DMS153 (cell line): ENCODE results near the gene APRT.
"Not testable (repeated sequence)": the region's sequence is repeated elsewhere in the genome, so short reads cannot be mapped to it uniquely, and the experiment has no call there.

Experiments used
- DNase-seq: peaks from one replicate; lab custom pipeline; 2025; lab: John Stamatoyannopoulos, UW

Gene APRT

DNA sequence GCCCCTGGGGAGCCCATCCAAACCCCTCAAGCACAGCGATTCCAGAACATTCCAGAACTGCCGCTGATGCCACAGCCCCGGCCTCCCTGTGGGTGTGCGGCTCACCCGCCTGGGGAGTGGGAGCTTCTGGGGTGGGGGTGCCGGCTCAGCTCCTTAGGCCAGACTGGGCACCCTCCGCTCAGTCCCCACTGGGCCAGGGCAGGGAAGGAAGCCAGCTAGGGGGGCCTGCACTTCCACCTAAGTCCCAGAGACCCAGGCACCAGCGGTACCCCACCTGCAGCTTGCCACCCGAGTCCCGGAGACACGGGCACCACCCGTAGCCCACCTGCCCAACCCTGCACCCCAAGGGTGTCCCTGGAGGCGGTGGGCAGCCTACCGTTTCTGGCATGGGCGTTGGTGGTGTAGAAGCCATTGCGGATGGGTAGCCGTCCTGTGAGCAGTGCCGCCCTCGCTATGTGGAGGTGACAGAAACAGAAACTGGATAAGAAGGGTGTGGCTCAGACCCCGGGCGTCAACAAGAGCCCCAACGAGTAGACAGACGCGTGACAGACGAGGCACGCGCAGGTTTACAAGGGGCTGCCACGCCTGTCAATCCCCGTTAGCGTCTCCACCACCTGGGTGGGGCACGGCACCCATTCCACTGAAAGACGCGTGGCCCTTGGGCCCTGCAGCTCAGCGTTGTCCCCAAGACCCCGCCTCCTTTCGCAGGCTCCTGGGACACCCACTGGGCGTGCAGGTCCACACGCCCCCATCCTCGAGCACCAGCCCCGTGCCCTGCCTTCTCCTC, 30.0 kb upstream of the APRT start:
- DNase-seq = no peak

DNA sequence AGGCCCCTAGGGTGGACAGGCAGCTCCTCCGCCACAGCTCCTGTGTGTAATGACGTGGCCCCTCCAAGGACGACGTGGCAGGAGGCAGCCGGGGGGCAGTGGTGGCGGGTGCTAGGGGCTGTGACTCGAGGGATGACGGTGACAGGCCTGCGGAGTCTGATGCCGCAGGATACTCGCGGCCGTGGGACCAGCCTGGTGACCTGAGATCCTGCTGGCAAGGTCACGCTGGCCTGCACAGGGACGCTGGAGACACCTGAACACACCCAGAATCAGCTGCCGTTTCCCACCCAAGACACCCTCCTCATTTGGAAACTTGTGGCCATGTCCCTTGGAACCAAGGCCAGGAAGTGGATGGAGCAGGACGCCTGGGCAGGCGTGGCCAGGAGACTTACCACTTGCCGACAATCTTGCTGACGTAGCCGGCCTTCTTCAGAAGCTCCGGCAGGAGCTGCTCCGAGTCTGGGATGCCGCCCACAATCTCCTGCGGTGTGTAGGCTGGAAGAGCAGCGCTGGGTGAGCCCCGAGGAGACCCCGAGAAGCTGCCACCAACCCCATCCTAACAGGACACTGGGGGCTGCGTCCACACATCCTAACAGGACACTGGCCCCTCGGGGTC, 29.0 kb upstream of the APRT start:
- no peak for DNase-seq

DNA sequence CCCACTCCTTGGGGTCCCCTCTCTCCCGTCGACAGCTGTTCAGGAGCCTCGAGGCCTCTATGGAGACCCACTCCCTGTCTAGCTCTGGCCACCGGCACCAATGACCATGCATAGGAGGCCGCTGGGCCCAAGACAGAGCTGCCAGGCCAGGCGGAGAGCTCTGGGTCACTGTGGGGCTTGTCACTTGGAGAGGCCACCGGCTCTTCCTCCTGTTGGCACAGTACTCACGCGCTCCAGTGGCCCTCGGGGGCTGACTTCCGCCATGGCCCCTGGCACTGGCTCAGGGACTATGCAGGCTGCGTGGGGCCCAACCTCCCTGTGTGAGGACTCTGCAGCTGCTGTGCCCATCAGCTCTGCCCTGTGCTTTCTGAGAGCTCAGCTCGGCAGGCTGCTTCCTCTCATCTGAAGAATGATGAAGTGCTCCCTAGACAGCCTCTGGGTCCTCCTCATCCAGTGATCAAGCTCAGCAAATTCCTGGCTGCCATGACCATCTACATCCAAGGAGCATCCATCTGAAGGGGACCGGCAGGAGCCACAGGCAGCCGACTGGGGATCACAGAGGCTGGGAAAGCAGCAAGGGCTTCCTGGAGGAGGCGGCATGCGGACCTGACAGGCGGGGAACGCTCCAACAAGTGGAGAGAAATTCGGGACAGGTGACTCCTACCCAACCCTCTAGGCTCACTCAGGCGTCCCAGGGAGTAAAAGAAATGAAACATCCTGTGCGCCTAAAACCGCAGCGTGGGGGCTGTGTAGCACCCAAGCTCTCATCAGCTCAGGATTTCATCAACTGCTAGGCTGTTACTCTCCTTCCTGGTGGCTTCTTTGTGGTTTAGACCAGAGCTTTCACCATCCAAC, 28.2 kb upstream of the APRT start:
- DNase-seq = no peak

DNA sequence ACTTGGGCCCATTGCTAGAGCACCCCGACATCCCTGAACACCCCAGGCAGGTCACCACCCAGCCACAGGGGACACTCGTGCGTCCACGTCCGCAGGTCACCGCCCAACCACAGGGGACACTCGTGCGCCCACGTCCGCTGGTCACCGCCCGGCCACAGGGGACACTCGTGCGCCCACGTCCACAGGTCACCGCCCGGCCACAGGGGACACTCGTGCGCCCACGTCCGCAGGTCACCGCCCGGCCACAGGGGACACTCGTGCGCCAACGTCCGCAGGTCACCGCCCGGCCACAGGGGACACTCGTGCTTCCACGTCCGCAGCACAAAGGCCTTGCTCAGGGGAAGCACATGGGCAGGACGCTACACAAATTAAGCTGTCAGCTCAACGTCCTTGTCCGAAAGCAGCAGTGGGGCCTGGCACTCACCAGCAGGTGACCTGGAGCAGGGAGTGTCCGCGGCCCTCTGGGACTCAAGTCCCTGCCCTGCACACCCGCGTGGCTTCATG, 27.4 kb upstream of the APRT start:
- no peak for DNase-seq

DNA sequence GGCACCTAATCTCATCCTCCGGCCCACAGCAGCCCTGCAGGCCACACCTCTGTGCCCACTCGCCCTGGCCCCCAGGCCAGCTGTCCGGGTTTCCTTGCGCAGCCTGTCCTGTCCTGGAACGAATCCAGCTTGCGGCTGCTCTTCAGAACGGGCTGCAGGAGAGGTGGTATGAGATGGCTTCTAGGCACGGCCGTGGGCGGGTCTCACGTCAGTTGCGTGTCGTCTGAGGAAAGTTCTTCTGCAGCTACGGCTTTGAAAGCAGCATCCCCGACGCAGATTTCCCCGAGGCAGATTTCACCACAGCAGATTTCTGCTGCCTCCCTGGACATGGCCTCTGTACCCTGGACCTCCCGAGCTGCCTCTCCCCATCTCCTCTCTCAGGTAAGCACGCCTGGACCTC, 26.8 kb upstream of the APRT start:
- DNase-seq = no peak

DNA sequence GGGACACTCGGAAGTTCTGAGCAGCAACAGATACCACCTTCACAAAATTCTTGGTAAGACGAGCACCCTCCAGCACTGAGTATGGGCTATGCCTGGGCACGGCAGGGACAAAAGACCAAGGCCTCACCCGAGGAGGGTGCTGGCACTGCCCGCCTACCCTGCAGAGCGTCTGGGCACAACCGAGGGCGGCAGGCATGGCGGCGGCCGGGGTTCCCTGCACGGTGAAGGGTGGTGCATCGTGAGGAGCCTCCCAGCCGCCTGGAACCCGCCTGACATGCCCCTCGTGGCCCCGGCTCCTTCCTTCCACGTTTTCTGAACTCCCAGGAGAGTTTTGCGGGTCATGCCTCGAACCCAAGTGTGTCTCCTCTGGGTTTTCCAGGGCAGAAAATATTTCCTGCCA, 26.1 kb upstream of the APRT start:
- no peak for DNase-seq

DNA sequence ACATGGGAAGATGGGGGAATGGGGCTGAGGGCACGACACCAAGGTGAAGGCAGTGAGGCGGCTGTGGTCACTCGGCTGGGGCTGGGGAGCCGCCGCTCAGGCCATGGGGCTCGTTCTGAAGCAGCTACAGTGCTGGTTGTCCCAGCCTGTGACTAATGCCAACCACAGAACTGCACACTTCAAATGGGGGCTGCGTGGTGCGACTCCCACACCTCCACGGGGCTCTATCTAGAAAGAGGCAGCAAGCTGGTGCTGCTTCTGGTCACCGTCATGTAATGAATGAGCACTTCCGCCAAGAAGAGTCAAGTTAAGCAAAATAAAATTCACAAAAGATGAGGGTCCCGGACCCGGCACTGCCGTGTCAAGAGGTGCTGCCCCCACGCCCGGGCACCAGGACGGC, 25.1 kb upstream of the APRT start:
- DNase-seq = no peak

DNA sequence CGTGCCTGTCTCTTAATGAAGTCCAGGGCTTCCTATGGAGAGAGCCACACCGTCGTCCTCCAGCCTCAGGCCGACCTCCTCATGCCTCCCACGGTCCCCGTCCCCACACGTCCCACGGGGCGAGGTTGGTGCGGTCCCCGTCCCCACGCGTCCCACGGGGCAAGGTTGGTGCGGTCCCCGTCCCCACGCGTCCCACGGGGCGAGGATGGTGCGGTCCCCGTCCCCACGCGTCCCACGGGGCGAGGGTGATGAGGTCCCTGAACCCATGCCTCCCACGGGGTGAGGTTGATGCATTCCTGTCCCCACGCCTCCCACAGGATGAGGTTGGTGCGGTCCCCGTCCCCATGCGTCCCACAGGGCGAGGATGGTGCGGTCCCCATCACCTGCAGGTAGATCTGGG, 24.1 kb upstream of the APRT start:
- DNase-seq = no peak

DNA sequence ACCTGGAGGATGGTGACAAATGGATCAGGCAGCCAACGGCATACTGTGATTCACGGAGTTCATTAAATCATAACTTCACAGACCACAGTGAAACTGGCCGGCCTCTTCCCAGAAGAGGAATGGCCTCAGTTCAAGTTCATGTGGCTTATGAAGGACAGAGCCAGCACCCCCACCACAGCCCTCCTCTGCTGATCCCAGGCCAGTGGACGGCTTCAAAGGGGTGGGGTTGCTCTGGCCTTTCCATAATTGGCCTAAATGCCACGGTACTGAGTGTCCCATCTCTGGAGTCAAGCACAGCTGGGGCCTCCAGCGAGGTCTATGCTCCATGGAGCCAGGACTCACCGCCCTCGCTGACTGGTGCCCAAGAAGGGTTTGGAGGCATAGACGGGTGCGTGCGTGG, 23.7 kb upstream of the APRT start:
- DNase-seq = no peak

DNA sequence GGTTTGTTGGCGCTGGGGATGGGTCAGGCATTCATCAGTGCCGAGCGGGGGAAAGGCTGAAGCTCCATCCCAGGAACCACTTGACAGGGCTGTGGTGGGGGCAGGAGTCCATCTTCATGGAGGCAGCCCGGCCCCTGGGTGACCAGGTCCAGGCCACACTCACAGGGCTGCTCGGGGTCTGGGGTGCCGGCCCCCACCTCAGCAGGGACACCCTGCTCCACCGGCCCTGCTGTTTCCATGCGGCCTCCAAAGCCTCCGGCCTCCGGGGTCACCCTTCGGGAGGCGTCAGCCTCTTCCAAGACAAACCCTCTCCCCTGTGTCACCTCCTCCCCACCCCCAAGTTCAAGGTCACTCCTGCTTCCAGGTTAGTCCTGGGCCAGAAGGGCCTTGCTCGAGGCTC, 22.9 kb upstream of the APRT start:
- DNase-seq = no peak

DNA sequence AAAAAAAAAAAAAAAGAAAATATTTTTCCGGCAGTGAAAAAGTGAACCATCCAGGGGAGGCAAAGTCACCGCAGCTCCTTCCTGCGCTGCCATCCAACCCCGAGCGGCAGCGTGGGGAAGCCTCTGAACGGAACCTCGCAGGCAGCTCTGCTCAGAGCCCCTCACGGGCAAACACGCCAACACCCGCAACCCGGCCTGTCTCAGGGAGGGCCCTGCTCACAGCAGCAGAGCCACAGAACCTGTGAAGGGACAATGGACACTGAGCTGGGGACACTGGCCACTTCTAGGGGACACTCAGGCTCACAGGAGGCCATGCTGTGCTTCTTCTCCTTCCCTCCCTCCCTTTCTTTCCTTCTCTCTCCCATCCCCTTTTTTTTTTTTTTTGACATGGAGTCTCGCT, 21.4 kb upstream of the APRT start:
- no peak for DNase-seq

DNA sequence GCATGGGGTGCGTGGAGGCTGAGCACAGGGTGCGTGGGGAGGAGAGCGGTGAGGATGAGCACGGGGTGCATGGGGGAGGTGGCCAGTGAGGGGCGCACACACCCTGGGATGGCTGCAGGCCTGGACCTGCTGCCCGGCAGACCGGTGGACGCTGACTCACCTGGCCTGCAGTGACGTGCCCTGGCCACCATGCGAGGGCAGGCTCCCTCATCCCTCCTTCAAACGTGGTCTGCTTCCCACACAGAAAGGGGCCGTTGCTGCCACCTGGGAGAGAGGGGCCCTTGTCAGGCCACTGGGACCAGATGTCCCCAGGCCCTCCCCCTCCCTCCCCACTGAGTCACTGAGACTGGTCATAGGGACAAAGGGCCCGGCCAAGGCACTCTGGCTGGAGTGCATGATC, 20.1 kb upstream of the APRT start:
- DNase-seq = no peak

DNA sequence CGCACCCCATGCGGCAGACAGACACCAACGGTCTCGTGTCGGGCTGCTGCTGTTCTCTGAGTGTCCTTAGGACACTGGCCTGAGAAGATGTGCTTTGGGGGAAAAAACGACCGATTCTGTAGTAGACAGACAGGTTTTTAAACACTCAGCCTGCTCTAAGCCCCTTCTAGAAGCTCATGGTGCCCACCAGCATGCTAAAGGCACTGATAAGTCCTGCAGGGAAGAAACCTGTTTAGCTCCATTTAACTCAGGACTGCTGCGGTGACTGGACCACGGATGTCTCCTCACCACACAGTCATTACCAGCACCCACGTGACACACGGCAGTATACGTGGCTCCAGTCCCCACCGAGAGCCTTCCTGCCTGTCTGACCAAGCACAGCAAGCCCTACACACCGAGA, 19.1 kb upstream of the APRT start:
- DNase-seq = no peak

DNA sequence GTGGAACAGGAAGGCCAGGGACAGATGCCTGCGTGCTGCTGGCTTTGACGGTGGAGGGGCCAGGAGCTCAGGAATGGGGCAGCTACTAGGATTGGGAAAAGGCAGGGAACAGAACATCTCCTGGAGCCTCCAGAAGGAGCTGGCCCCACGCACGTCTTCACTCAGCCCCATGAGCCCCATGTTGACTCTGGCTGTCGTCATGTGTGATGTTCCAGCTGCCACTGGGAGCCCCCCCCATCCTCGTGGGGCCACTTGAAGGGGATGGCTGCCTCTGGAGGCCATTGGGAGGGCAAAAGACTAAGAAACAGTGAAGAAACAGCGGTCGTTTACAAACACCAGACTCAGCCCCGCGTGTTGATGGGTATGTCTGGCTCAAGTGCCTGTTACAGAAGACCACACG, 18.5 kb upstream of the APRT start:
- DNase-seq = no peak

DNA sequence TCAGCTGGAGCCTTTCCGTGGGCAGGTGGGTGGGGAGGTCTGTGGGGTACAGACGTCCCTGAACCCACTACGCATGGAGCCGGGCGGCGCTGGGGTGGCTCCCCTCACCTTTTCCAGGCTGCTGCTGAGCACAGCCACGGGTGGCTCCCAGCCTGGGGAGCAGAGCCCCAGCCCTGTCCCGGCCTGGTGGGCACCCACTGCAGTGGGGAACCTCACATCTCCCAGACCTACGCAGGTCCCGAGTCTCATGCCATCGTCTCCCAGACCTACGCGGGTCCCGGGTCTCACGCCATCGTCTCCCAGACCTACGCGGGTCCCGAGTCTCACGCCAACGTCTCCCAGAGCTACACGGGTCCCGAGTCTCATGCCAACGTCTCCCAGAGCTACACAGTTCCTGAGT, 17.0 kb upstream of the APRT start:
- no peak for DNase-seq

DNA sequence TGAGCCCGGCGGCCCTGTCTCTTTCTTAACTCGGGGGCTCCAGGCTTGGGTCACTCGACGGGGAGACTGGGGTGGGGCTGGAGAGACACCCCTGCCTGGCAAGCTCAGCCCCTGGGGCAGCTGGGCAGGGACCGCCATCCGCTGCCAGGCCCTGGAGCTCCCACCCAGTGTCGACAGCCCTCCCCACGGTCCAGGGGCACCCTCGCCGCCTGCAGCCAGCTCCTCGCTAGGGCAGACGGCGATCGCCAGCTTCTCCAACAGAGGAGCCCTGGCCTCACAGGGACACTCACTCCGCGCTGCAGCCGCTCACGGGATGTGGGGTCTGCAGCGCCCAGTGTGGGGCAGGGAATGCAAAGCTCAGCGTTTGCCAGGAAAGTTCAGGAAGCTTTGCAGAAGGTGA, 16.0 kb upstream of the APRT start:
- DNase-seq = no peak

DNA sequence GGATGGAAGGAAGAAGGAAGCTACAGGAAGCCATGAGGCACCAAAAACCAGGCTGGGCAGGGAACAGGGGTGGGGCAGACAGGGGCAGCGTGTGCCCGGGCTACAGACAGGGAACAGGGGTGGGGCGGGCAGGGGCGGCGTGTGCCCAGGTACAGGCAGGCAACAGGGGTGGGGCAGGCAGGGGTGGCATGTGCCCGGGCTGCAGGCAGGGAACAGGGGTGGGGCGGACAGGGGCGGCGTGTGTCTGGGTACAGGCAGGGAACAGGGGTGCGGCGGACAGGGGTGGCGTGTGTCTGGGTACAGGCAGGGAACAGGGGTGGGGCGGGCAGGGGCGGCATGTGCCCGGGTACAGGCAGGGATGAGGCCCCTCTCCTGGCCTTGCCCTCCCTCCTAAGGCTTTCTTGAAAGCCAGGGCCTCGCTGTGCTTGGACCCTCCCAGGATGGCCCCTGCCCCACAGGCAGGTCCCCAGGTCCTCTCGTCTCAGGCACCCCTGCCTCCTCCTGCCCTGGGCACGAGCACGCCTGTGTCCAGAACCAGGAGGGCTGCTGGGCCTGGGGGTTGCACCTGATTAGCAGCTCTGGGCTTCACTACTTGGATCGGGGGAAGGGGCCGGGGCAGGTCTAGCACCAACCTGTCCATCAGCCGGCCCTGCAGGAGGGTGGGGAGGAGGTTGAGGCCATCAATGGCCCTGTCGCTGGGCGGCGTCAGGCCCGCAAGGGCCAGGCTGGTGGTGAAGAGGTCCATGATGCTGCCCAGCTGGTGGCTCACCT, 14.5 kb upstream of the APRT start:
- no peak for DNase-seq

DNA sequence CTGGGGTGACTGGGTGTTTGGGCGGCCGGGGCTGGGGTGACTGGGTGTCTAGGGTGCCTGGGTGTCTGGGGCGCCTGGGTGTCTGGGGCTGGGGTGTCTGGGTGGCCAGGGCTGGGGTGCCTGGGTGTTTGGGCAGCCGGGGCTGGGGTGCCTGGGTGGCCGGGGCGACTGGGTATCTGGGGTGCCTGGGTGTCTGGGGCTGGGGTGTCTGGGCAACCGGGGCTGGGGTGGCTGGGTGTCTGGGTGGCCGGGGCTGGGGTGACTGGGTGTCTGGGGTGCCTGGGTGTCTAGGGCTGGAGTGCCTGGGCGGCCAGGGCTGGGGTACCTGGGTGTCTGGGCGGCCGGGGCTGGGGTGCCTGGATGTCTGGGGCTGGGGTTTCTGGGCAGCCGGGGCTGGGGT, 13.4 kb upstream of the APRT start:
- DNase-seq = no peak

DNA sequence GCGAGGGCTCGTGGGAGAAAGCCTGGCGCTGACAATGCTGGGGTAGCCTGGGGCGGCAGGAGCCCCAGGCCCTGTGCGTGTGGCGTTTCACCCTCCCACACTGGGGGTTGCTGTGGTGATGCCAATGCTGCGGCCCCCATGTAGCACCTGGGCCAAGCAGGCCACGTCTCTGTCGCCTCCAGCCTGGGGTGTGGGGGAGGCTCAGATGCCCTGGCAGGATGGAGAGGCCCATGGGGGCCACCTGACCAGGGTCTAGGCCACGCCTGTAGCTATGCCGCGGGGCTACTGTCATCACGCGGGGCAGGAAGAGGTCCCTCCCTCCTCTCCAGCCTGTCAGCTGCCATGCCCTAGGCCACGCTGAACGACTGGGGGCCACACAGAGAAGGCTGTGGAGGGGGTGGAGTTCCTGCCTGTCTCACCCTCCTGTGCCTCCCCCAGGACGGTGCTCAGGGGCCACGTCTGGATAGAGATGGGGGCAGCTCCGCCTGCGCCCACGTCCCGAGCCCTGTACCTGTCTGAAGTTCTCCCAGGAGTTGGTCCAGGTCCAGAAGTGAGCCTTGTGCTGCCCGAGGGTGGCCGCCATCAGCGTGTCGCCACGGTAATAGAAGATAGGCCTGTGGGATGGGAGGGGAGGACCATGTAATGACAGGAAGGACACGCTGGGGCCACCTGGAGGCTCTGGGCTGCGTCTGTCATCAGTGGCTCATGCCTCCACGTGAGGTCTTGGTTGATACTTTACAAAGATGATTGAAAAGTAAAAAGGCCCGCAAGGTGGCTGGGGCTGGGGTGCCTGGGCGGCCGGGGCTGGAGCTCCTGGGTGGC, 12.7 kb upstream of the APRT start:
- no peak for DNase-seq

DNA sequence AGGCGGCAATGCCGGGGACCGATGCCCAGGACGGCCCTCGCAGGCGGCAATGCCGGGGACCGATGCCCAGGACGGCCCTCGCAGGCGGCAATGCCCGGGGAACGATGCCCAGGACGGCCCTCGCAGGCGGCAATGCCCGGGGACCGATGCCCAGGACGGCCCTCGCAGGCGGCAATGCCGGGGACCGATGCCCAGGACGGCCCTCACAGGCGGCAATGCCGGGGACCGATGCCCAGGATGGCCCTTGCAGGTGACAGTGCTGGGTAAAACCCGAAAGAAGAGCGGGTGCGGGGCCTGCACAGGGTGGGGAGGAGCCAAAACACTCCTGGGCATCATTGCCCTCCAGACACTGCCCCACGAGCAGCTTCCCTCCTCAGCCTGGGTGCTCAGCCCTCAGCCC, 11.9 kb upstream of the APRT start:
- DNase-seq = not testable (repeated sequence)
